Measurements from ENCODE around the gene GSTM3. TPM values are rescaled to one million over a fixed set of nuclear protein-coding genes. Genes with fewer than 3 reads are reported as not detected.
A peak's percentile ranks its signal among the peaks of the same experiment; 100 is the strongest.
"Not testable (repeated sequence)": the region's sequence is repeated elsewhere in the genome, so short reads cannot be mapped to it uniquely, and the experiment has no call there.

GSTM3 gene
- total RNA-seq, 2 donors from 2014 or later: 5.6 to 7.8 TPM

DNA sequence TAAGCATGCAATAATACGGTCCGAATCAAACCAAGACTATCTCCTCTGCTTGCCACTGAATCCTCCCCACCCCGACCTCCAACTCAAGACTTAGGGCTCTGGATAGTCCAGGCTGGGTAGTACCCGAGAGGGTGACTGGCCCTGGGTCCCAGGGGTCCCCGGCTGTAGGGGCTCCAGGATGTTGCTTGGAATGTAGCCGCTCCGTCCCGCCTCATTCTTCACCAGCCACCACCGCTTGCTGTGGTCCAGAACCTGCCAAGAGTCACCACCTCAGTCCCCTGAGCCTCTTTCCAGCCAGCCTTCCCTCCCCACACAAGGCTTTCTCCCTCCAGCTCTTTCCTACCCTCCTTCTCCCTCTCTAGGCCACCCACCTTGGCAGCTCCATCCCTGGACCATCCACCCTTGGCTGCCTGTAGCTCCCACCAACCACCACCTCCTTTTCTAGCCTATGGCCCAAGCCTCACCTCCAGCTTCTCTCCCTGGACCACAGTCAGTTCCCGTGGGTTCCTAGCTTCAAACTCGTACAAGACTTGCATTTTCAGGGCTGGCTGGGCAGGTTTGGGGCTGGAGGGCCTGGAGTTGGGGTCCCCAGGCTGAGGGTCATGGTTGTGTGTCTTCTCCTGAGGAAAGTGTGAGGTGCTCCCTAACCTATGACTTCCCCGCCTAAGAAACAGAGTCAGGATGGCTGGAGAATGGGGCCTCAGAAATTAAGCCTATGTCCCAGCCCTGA, 10.9 kb upstream of the GSTM3 start:
- H3K4me3 Mint-ChIP-seq: no peak overlapping the region
- peaks cover 58% of the 10 kb centered on the region for H3K27me3 Mint-ChIP-seq
- H3K9me3 ChIP-seq (ENCODE audit: control insufficient read depth, low read length, poor library complexity, severe bottlenecking): no peaks in the 10 kb centered on the region
- ATAC-seq (no peak), DNase-seq (no peak)
- no peak overlapping the region for H3K27ac Mint-ChIP-seq
- no peaks in the 10 kb centered on the region for H3K4me1 Mint-ChIP-seq
- peaks cover 7% of the 10 kb centered on the region for H3K36me3 Mint-ChIP-seq (ENCODE audit: low read depth)

DNA sequence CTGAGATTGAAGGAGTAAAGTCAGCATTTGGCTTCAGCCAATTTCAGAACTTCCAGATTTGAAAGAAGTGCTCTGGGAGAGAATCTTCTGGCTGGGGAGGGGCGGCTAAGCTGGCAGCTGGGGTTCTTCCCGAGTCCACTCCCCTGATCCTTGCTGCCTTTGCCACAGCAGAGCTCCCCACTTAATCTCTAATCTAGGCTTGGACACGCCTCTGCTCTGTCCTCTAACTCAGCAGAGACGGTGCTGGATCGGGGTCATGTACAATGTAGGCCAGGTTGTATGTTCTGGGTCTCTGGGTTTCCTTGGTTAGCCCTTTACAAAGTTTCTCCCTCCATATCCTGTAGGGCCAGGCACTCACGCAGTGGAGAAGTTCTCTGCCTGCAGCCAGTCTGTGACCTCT, 10.1 kb upstream of the GSTM3 start:
- Mint-ChIP-seq H3K4me3 (no peak overlapping the region), H3K36me3 (ENCODE audit: low read depth) (peaks cover 7% of the 10 kb centered on the region), H3K4me1 (no peaks in the 10 kb centered on the region), H3K27me3 (peaks cover 61% of the 10 kb centered on the region), H3K27ac (no peak overlapping the region)
- H3K9me3 ChIP-seq (ENCODE audit: control insufficient read depth, low read length, poor library complexity, severe bottlenecking): no peaks in the 10 kb centered on the region
- ATAC-seq (no peak), DNase-seq (no peak)

DNA sequence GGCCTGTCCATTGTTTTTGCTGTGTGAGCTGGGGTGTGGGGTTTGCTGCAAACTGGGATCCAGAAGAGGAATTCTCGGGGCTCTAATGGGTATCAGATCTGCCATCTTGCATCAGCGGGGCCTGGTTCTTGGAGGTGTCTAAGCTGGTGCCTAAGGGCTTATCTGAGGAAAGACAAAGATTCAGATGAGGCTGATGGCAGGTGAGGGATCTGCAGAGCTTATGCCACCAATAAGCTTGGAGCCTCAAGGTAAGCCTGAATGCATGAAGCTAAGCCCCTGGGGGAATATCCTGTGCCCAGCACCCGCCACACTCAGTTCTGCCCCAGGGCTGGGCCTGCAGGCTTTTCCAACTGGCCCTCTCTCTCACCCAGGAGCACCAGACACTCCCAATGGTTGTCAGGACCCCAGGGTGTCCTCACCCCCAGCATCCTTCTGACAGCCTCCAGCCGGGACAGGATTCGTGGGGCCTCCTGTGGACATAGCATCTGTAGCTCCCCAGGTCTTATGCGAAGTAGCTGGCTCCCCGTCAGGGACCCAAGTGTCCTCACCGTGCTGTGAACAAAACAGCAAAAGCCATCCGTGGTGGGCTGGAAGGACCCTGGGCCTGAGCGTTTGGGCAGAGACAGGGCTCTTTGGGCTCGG, 9.5 kb upstream of the GSTM3 start:
- no peak for ATAC-seq
- H3K9me3 ChIP-seq (ENCODE audit: control insufficient read depth, low read length, poor library complexity, severe bottlenecking): no peaks in the 10 kb centered on the region
- peaks cover 61% of the 10 kb centered on the region for H3K27me3 Mint-ChIP-seq
- no peaks in the 10 kb centered on the region for H3K4me1 Mint-ChIP-seq
- no peak overlapping the region for H3K4me3 Mint-ChIP-seq
- H3K36me3 Mint-ChIP-seq (ENCODE audit: low read depth): peaks cover 7% of the 10 kb centered on the region
- DNase-seq: no peak
- no peak overlapping the region for H3K27ac Mint-ChIP-seq

- H3K27ac Mint-ChIP-seq: no peak overlapping the region
- no peak overlapping the region for H3K4me3 Mint-ChIP-seq
- ATAC-seq: no peak
- no peak for DNase-seq
- H3K27me3 Mint-ChIP-seq: peaks cover 60% of the 10 kb centered on the region
- peaks cover 7% of the 10 kb centered on the region for H3K36me3 Mint-ChIP-seq (ENCODE audit: low read depth)
- H3K9me3 ChIP-seq (ENCODE audit: control insufficient read depth, low read length, poor library complexity, severe bottlenecking): no peaks in the 10 kb centered on the region
- no peaks in the 10 kb centered on the region for H3K4me1 Mint-ChIP-seq
Observed at GRCh38 chr1:109749221-109749620, 8.4 kb upstream of the GSTM3 start.

DNA sequence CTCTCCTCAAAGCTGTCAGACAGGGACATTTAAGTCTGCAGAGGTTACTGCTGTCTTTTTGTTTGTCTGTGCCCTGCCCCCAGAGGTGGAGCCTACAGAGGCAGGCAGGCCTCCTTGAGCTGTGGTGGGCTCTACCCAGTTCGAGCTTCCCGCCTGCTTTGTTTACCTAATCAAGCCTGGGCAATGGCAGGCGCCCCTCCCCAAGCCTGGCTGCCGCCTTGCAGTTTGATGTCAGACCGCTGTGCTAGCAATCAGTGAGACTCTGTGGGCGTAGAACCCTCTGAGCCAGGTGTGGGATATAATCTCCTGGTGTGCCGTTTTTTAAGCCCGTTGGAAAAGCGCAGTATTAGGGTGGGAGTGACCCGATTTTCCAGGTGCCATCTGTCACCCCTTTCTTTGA, 7.5 kb upstream of the GSTM3 start:
- not testable (repeated sequence) for H3K36me3 Mint-ChIP-seq (ENCODE audit: low read depth); H3K4me3 Mint-ChIP-seq; H3K27ac Mint-ChIP-seq; H3K4me1 Mint-ChIP-seq; H3K9me3 ChIP-seq (ENCODE audit: control insufficient read depth, low read length, poor library complexity, severe bottlenecking); ATAC-seq; DNase-seq
- H3K27me3 Mint-ChIP-seq: peaks cover 53% of the 10 kb centered on the region

DNA sequence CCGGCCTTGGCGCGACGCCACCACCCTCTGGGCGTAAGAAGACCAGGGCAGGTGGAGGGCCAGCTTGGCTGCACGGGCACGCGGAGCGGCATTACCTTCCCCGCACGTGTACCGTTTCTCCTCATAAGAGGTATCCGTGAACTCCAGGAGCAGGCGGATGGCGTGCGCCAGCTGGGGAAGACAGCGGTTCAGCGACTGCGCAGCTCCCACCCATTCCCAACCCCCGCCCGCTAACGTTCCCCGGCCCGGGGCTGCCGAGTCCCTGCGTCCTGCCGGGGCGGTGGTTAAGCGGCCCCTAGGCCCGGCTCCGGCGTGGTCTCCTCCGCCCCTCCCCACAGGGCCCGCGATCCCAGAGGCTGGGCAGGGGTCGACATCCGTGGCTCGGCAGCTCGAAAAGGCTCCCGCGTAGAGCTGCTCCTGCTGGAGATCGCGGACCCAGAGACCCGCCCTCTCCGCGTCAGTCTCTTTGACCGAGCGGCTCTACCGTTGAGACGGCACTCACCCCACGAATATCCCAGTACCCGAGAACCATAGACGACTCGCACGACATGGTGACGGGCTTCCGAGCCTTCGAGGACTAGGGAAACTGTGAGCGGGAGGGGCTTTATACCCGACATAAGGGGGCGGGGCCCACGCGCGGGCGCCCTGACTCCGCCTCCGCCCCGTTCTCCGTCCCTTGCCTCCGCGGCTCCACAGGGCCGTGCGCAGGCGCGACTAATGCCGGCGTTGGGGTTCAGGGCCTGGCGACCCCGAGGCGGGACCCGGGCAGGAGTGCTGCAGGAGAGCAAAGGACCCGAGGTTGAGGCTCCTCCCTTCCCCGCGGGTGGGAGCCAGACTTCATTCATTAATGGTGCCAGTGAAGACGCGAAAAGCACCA, 862 bp downstream of the GSTM3 start:
- DNase-seq (peak; percentile 76 to 81 (median 79)), ATAC-seq (peak; percentile 98)
- Mint-ChIP-seq H3K4me1 (peaks cover 17% of the 10 kb centered on the region), H3K27ac (peak overlapping the region; percentile 29), H3K4me3 (peak overlapping the region; percentile 90), H3K27me3 (peaks cover 5% of the 10 kb centered on the region), H3K36me3 (ENCODE audit: low read depth) (peaks cover 6% of the 10 kb centered on the region)
- no peaks in the 10 kb centered on the region for H3K9me3 ChIP-seq (ENCODE audit: control insufficient read depth, low read length, poor library complexity, severe bottlenecking)

DNA sequence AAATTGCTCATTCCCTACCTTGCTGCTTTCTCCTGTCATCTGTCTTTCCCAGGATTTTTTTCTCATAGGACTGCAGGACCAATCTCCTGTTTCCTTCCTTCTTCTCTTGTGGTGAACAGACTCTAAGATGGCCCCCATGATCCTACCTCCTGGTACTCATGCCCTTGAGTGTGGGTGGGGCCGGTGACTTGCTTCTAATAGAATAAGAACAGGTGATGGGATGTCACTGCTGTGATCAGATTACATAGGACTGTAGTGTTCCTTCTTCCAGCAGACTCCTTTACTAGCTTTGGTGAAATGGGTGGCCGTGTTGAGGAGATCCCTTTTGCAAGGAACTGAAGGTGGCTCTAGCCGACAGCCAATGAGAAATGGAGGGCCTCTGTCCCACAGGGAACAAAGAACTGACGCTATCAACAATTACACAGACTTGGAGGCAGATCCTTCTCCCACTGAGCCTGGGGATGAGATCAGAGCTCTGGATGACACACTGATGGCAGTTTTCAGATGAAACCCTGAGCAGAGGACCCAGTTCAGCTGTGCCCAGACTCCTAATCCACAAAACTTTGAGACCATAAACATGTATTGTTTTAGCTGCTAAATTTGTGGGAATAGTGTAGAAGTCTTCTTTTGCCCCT, 7.5 kb downstream of the GSTM3 start:
- peaks cover 5% of the 10 kb centered on the region for H3K36me3 Mint-ChIP-seq (ENCODE audit: low read depth)
- H3K9me3 ChIP-seq (ENCODE audit: control insufficient read depth, low read length, poor library complexity, severe bottlenecking): no peaks in the 10 kb centered on the region
- ATAC-seq: no peak
- peaks cover 2% of the 10 kb centered on the region for H3K4me1 Mint-ChIP-seq
- no peak overlapping the region for H3K4me3 Mint-ChIP-seq
- no peak for DNase-seq
- H3K27me3 Mint-ChIP-seq: peaks cover 15% of the 10 kb centered on the region
- no peak overlapping the region for H3K27ac Mint-ChIP-seq

- ATAC-seq: no peak
- H3K27ac Mint-ChIP-seq: no peak overlapping the region
- H3K4me1 Mint-ChIP-seq: peaks cover 2% of the 10 kb centered on the region
- no peak for DNase-seq
- H3K9me3 ChIP-seq (ENCODE audit: control insufficient read depth, low read length, poor library complexity, severe bottlenecking): no peaks in the 10 kb centered on the region
- H3K36me3 Mint-ChIP-seq (ENCODE audit: low read depth): peaks cover 3% of the 10 kb centered on the region
- peaks cover 15% of the 10 kb centered on the region for H3K27me3 Mint-ChIP-seq
- no peak overlapping the region for H3K4me3 Mint-ChIP-seq
Observed at GRCh38 chr1:109732390-109732881, 8.4 kb downstream of the GSTM3 start.

GRCh38 chr1:109730666-109731065, 10.2 kb downstream of the GSTM3 start:
- peaks cover 2% of the 10 kb centered on the region for H3K4me1 Mint-ChIP-seq
- no peaks in the 10 kb centered on the region for H3K9me3 ChIP-seq (ENCODE audit: control insufficient read depth, low read length, poor library complexity, severe bottlenecking)
- DNase-seq (no peak), ATAC-seq (no peak)
- H3K36me3 Mint-ChIP-seq (ENCODE audit: low read depth): peaks cover 3% of the 10 kb centered on the region
- no peak overlapping the region for H3K4me3 Mint-ChIP-seq
- no peak overlapping the region for H3K27ac Mint-ChIP-seq
- H3K27me3 Mint-ChIP-seq: peaks cover 26% of the 10 kb centered on the region

DNA sequence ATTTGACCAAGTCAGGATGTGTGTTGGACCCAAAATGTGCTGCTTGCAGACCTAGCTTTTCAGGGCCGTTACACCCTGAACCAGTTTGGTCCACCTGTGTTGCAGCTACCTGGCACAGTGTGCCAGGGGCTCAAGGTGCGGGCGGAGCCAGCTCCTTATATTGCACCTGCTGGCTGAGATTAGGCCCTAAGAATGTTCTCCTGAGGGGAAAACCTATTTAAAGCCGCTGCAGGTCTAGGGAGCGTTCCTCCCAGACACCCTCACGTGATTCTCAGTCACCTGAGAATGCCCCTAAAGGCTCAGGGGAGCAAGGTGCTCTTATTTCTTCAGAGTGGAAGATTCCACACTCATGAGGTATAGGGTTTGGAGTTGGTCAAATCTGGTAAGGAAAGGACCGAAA, 12.0 kb downstream of the GSTM3 start:
- Mint-ChIP-seq H3K36me3 (ENCODE audit: low read depth) (no peaks in the 10 kb centered on the region), H3K4me1 (peaks cover 2% of the 10 kb centered on the region), H3K27ac (no peak overlapping the region), H3K4me3 (no peak overlapping the region), H3K27me3 (peaks cover 27% of the 10 kb centered on the region)
- ATAC-seq: no peak
- DNase-seq: no peak
- no peaks in the 10 kb centered on the region for H3K9me3 ChIP-seq (ENCODE audit: control insufficient read depth, low read length, poor library complexity, severe bottlenecking)

GRCh38 chr1:109726728-109727373, 14.0 kb downstream of the GSTM3 start:
- no peak for DNase-seq
- Mint-ChIP-seq H3K27ac (no peak overlapping the region), H3K4me1 (no peaks in the 10 kb centered on the region), H3K27me3 (peaks cover 19% of the 10 kb centered on the region), H3K36me3 (ENCODE audit: low read depth) (no peaks in the 10 kb centered on the region), H3K4me3 (no peak overlapping the region)
- no peaks in the 10 kb centered on the region for H3K9me3 ChIP-seq (ENCODE audit: control insufficient read depth, low read length, poor library complexity, severe bottlenecking)
- ATAC-seq: no peak

- no peak for DNase-seq
- ATAC-seq: no peak
- no peaks in the 10 kb centered on the region for H3K9me3 ChIP-seq (ENCODE audit: control insufficient read depth, low read length, poor library complexity, severe bottlenecking)
- Mint-ChIP-seq H3K27me3 (peaks cover 17% of the 10 kb centered on the region), H3K4me1 (no peaks in the 10 kb centered on the region), H3K36me3 (ENCODE audit: low read depth) (no peaks in the 10 kb centered on the region), H3K4me3 (no peak overlapping the region), H3K27ac (no peak overlapping the region)
Observed at GRCh38 chr1:109726007-109726406, 14.8 kb downstream of the GSTM3 start.
